Tibial nerve (tissue), 4 donors: ENCODE measurements around the gene GALNS. TPM values are rescaled to one million over a fixed set of nuclear protein-coding genes. Genes with fewer than 3 reads are reported as not detected.

Source experiments
- DNase-seq, 2 donors: peaks; one replicate each; pipeline ENCODE4 v3.0.0-alpha.2; 2019; ENCODE audit warnings: low spot score in 2 of 2
- H3K27ac ChIP-seq, 4 donors: fragments of 200-600 bp; sonication (generic) in 3 of 4; one replicate each; pipeline ENCODE4 v1.5.1; 2017 to 2019; ENCODE audit warnings: mild to moderate bottlenecking in 1 of 4
- H3K27me3 ChIP-seq, 2 donors: fragments of 200-600 bp; sonication (generic) in 1 of 2; one replicate each; pipeline versions ENCODE4 v1.5.1 to v1.6.0; 2017 to 2019
- H3K36me3 ChIP-seq, 3 donors: fragments of 200-600 bp; sonication (generic); one replicate each; pipeline ENCODE4 v1.5.1; 2018 to 2019
- H3K4me1 ChIP-seq, 4 donors: fragments of 200-600 bp; sonication (generic) in 3 of 4; one replicate each; pipeline ENCODE4 v1.5.1; 2017 to 2019
- H3K4me3 ChIP-seq, 4 donors: fragments of 200-600 bp; sonication (generic) in 3 of 4; one replicate each; pipeline ENCODE4 v1.5.1; 2017 to 2019; ENCODE audit warnings: mild to moderate bottlenecking in 1 of 4, moderate library complexity in 1 of 4
- H3K9me3 ChIP-seq, 4 donors: fragments of 200-600 bp; sonication (generic) in 3 of 4; one replicate each; pipeline ENCODE4 v1.5.1; 2017 to 2019
- CTCF ChIP-seq, 5 experiments: fragments of 200-600 bp in 3 of 5; fragments of 450-650 bp in 2 of 5; sonication (generic) in 3 of 5; IDR thresholded peaks; one replicate each; pipeline ENCODE4 v1.5.1; 2016 to 2019; ENCODE audit warnings: antibody characterized with exemption in 5 of 5, mild to moderate bottlenecking in 3 of 5, moderate library complexity in 2 of 5
- EP300 ChIP-seq, 2 donors: sonication (generic); formaldehyde crosslinking; IDR thresholded peaks; one replicate each; pipeline ENCODE4 v1.6.1; 2017; ENCODE audit warnings: antibody characterized with exemption in 2 of 2, mild to moderate bottlenecking in 1 of 2
- POLR2A ChIP-seq, 2 donors: fragments of 450-650 bp; IDR thresholded peaks; one replicate each; pipeline ENCODE4 v1.6.1; 2017; ENCODE audit warnings: antibody characterized with exemption in 2 of 2, mild to moderate bottlenecking in 2 of 2, moderate library complexity in 2 of 2
- WGBS, 2 donors: methylation state at CpG; one replicate each; pipeline ENCODE4 v1.1.5; 2018; 5-methylcytosine and 5-hydroxymethylcytosine counted together
- total RNA-seq, 4 donors: library from RNA; depleted of rRNA; stranded (reverse); fragments of >200 nt; gene quantifications; one replicate each; pipeline ENCODE4 v1.1.0, GENCODE V29; 2016

Gene GALNS
- total RNA-seq, 4 donors from 2014 or later = 15.1 to 80.1 (median 43.2) TPM

- Histone ChIP-seq H3K27ac (no peak overlapping the region), H3K4me3 (no peak overlapping the region), H3K9me3 (no peaks in the 10 kb centered on the region), H3K27me3 (no peaks in the 10 kb centered on the region), H3K4me1 (peaks cover 0 to 49% (median 28%) of the 10 kb centered on the region in 4 donors), H3K36me3 (peaks cover 0 to 34% (median 0%) of the 10 kb centered on the region in 3 donors)
- DNase-seq = no peak
- 62 to 74% methylated on average over 9 to 13 of the region's 27 CpGs for WGBS, 2 donors
- no peak for TF ChIP-seq POLR2A (IDR thresholded peaks at IDR 0.05)
- no peak for TF ChIP-seq EP300 (IDR thresholded peaks at IDR 0.05)
- no peak for TF ChIP-seq CTCF (IDR thresholded peaks at IDR 0.05)
These were observed 50.1 kb downstream of the GALNS start for GRCh38 chr16:88806491-88807111.

GRCh38 chr16:88805887-88806393 is 50.8 kb downstream of the GALNS start:
- Histone ChIP-seq H3K4me3 (no peak overlapping the region), H3K4me1 (peaks cover 0 to 48% (median 27%) of the 10 kb centered on the region in 4 donors), H3K27me3 (no peaks in the 10 kb centered on the region), H3K36me3 (peaks cover 0 to 34% (median 0%) of the 10 kb centered on the region in 3 donors), H3K9me3 (no peaks in the 10 kb centered on the region), H3K27ac (no peak overlapping the region)
- TF ChIP-seq POLR2A (IDR thresholded peaks at IDR 0.05) (no peak), EP300 (IDR thresholded peaks at IDR 0.05) (no peak), CTCF (IDR thresholded peaks at IDR 0.05) (no peak)
- WGBS, 2 donors = 87 to 88% methylated on average over 12 to 15 of the region's 21 CpGs
- DNase-seq = no peak

- DNase-seq = no peak
- 76 to 79% methylated on average over 19 to 22 of the region's 22 CpGs for WGBS, 2 donors
- TF ChIP-seq EP300 (IDR thresholded peaks at IDR 0.05) = no peak
- no peak for TF ChIP-seq POLR2A (IDR thresholded peaks at IDR 0.05)
- no peak for TF ChIP-seq CTCF (IDR thresholded peaks at IDR 0.05)
- H3K27ac ChIP-seq = no peak overlapping the region
- peaks cover 0 to 42% (median 21%) of the 10 kb centered on the region in 4 donors for H3K4me1 ChIP-seq
- peaks cover 0 to 34% (median 0%) of the 10 kb centered on the region in 3 donors for H3K36me3 ChIP-seq
- no peak overlapping the region for H3K4me3 ChIP-seq
- no peaks in the 10 kb centered on the region for H3K27me3 ChIP-seq
- no peaks in the 10 kb centered on the region for H3K9me3 ChIP-seq
These were observed 51.4 kb downstream of the GALNS start for GRCh38 chr16:88805340-88805715.

- H3K27me3 ChIP-seq = no peaks in the 10 kb centered on the region
- H3K27ac ChIP-seq = no peak overlapping the region
- WGBS, 2 donors = 22 to 38% methylated on average over 14 to 32 of the region's 39 CpGs
- TF ChIP-seq CTCF (IDR thresholded peaks at IDR 0.05) = no peak
- TF ChIP-seq EP300 (IDR thresholded peaks at IDR 0.05) = no peak
- TF ChIP-seq POLR2A (IDR thresholded peaks at IDR 0.05) = no peak
- no peaks in the 10 kb centered on the region for H3K9me3 ChIP-seq
- H3K4me1 ChIP-seq = peaks cover 0 to 36% (median 15%) of the 10 kb centered on the region in 4 donors
- peak overlapping the region in 1 of 4 donors; percentile 68 for H3K4me3 ChIP-seq
- DNase-seq = no peak
- peaks cover 0 to 31% (median 0%) of the 10 kb centered on the region in 3 donors for H3K36me3 ChIP-seq
These were observed 52.0 kb downstream of the GALNS start for GRCh38 chr16:88804552-88805339.

GRCh38 chr16:88804173-88804551 is 52.6 kb downstream of the GALNS start:
- peaks cover 0 to 30% (median 14%) of the 10 kb centered on the region in 4 donors for H3K4me1 ChIP-seq
- H3K27me3 ChIP-seq = no peaks in the 10 kb centered on the region
- peaks cover 0 to 31% (median 0%) of the 10 kb centered on the region in 3 donors for H3K36me3 ChIP-seq
- DNase-seq = no peak
- no peaks in the 10 kb centered on the region for H3K9me3 ChIP-seq
- TF ChIP-seq CTCF (IDR thresholded peaks at IDR 0.05) = no peak
- TF ChIP-seq POLR2A (IDR thresholded peaks at IDR 0.05) = no peak
- TF ChIP-seq EP300 (IDR thresholded peaks at IDR 0.05) = no peak
- H3K27ac ChIP-seq = no peak overlapping the region
- WGBS, 2 donors = 0% methylated on average over 3 to 7 of the region's 16 CpGs
- peak overlapping the region in 1 of 4 donors; percentile 68 for H3K4me3 ChIP-seq
